T-helper 22 cell (primary cell): Measurements from ENCODE around the gene SLIT3.

ENCODE experiments used
- DNase-seq: peaks from one replicate; pipeline ENCODE4 v3.0.0-alpha.2; 2020; ENCODE audit warnings: low read depth

SLIT3 gene

DNA sequence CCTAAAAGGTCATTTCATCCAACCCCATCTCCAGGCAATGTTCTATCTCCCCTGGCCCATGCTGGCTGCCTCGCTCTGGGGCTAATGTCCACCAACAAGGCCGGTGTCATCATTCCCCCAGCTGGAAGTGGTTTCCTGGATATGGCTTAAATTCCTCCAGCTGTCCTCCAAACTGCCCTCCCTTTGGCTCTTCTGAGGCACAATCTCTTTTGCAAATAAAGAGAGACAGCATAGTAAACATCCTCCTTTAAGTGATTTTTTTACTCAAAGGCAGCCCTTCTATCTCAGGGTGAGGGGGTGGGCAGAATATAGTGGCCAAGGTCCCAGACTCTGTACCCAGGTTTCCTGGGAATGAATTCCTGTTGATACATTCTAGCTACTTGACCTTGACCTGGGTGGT, 604.3 kb downstream of the SLIT3 start:
- no peak for DNase-seq

DNA sequence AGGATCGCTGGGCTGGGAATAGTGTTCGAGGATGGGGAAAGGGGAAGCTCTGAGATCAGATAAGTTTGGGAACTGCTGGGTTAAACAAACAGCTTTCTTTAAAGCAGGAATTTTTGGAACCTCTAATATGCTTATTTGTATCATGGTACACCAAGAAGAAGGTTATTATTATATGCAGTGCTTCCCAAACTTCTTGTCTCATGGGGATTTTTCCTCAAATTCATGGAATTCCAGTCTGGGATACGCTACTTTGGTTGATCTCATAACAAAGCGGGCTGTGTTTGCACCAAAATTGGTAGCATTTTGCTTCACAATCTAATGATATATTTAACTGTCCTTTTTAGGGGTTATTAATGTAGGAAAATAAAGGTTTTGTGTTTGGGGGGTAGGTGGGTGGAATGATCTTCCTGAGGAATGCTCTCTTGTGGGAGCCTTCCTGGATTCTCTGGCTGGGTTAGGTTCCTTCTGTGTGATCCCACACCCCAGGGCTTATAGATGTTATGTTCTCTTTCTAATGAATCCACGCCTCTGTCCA, 605.6 kb downstream of the SLIT3 start:
- no peak for DNase-seq

DNA sequence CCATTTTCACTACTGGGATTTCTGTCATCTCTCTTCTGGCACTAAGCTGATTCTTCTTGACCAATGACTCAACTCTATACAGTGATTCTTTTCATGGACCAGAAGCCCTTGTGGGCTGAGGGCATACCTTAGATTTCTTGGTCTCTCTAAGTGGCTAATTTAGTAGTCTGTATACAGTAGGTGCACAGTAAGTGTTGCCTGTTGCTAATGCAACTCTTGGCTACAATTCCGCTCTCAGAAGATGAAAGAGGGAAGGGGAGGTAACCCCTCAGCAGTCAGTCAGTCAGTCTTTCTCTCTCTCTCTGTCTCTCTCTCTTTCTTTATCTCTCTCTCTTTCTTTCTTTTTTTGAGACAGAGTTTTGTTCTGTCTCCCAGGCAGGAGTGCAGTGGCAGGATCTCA, 606.6 kb downstream of the SLIT3 start:
- DNase-seq, result no peak

DNA sequence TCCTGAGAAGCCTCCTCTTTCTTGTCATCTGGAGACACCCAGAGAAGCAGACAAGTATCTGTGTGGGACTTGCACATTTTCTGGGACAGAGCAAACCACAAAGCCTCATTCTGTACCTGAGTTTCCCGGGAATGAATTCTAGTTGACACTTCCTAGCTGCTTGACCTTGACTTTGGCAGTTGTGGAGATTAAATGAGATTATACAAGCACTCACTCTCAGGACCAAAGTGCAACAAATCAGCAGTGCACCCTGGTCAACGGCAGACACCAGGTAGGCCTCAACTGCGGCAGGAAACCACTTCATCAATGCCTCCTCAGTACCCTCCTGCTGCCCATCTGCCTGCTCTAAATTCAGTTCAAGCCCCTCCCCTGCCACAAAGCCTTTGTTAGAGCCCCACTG, 607.1 kb downstream of the SLIT3 start:
- no peak for DNase-seq

DNA sequence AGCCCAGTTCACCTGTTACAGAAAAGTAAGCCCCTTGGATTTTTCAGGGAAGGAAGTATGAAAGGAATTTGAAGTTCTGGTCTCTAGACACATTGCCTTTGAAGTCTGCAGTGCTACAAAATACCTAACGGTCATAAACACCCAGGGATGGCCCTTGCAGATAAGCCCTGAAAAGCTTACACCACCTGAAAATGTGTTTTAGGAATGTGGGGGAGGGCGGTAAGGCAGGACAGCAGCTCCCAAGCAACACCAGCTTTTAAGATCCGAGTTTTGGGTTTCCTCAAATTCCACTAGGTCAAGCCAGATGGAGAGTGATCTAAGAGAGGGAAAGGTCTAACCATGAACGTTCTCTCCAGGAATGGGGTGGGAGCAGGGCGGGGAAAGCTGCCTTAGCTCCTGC, 607.6 kb downstream of the SLIT3 start:
- DNase-seq, result no peak

DNA sequence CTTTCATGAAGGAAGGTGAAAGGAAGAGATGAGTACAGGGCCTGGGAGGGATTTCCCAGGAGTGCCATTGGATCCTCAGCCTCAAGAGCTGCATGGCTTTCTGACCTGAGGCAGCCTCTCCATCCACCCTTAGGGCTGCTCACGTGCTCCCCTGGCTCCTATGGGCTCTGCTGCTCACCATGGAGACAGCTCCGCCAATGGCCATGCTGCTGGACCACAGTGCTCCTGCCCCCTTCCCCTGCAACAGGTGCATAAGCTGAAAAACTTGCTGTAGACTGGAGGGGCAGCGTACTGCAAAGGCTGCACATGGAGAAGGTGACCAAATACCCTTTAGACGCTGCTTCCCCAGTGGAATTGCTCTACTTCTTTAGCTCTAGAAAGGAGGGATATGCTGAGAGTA, 609.0 kb downstream of the SLIT3 start:
- no peak for DNase-seq

DNA sequence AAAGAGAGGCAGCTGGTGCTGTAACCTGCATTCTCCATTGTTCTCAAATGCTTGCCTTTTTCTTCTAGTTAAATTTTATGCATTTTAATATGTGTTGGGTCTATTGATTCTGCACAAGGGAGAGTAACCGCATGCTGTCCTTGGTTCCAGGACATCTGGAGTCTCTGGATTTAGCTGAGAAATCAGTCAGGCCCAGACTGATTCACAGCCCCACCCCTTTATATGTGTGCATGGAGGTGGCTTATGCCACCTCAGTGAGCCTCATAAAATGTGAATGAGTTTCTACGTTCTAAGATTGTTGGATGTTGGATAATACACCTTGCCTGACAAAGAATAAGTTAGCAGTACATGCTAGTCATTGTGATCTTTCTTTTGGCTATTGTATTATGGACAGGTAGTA, 611.7 kb downstream of the SLIT3 start:
- no peak for DNase-seq

DNA sequence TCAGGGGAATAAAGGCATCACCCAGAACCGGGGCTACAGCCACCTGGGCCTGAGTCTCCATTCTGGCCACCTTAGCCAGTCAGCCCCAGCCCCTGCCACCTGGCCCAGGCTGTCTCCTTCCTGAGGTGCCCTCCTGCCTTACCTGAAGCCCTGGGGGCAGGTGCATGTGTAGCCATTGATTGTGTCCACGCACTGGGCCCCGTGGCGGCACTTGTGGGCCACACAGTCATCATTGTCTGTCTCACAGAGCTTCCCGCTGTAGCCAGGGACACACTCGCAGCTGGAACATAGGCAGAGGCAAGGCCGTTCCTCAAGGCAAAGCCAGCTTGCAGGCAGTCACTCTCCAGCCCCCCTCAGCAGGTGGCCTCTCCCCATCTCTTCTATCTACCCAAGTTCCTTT, 614.1 kb downstream of the SLIT3 start:
- DNase-seq, result no peak

DNA sequence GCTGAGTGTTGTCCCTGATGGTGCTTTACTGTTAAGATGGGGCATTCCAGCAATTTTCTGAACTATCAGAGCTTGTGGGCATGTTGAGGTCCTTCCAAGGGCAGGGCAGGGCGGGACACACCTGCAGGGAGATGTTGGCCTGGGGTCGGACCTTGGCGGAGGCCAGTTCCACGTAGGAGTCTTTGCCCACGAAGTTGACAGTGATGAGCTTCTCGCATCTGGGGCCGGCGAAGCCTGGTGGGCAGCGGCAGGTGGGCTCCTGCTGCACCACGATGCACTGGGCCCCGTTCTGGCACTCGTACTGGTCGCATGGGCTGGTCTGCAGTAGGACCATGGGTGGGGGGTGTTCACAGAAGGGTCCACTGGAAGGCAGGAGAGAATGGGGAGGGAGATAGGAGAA, 615.4 kb downstream of the SLIT3 start:
- DNase-seq, result no peak

DNA sequence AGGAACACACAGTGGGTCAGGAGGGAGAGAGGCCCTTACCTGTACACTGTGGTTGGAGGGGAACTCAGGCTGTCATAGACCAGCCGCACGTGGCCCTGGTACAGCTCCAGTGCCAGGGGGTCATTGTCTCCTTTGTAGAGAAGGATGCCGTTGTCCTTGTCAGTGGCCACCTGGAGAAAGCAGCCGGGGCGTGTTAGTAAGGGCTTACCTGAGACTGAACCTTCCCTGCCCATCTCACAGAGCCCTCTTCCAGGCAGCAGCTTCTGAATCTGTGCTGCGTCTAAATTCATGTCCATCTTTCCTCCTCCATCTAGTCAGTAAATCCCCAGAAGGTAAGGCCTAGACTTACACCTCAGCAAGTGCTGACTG, 617.0 kb downstream of the SLIT3 start:
- DNase-seq, result no peak

DNA sequence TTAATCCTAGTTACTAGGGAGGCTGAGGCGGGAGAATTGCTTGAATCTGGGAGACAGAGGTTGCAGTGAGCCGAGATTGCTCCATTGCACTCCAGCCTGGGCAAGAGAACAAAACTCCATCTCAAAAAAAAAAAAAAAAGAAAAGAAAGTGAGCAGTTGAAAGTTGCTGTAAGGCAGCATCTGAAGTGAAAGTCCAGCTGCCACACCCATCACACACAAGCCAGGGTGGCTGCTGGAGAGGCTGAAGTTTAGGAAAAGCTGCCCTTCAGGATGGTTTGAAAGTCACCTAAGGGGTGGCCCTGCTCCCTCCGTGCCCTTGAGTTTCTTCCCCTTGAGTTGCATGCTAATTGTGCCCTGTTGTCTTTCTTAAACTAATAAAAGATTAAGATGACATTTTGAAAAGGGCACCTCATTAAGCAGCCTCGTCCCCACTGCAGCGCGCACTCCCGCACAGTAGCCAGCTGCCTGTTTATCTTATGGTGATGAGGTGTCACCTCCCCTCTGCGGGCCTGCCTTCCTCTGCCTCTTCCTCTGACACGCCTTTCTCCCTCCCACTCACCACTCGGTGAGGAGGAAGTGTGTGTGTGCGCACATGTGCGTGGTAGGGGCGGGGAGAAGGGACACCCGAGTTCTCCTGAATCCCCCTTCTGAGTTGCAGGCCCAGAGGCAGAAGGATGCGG, 617.6 kb downstream of the SLIT3 start:
- DNase-seq, result no peak

DNA sequence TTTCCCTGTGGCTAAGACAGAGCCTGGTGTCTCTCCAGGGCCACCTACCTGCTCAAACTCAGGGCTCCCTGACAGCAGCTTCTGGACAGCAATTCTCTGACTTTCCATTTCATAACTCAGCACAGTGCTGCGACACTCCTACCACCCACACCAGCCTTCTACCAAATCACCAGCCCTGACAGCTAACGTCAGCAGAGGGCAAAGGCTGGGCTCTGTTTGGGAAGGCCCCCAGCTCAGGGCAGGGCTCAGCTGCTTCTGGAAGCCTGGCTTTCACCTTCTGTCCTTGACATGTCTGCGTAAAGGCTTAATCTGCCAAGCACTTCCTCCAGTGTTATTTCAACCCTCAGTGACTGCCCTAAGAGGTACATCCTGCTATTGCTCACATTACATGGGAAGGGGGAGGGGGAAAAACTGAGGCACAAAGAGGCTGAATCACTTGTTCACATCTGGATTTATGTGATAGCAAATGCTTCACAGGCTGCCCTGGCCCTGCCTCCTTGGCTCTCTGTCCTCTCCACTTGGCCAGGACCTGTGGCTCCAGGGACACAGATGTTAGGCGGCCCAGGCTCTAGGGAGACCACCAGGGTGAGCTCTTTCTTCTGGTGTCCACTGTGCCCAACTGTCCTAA, 619.3 kb downstream of the SLIT3 start:
- no peak for DNase-seq

DNA sequence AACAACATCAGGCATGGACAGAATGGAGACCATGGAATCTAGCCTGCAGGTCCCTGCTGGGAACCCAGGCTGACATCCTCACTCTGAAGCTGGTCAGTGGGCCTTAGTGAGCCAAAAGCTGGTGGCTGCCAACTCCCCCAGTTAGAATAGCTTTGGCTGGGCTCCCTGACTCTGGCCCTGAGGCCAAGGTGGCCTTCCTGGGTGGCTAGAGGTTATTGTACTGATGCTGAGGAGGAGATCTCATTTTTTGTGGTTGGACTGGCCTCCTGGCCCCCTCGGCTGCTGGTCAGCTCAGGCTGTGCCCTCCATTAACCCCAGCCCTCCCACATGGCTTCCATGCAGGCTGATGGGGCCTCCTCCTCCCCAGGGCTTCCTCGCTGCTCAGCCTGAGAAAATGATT, 620.5 kb downstream of the SLIT3 start:
- no peak for DNase-seq

DNA sequence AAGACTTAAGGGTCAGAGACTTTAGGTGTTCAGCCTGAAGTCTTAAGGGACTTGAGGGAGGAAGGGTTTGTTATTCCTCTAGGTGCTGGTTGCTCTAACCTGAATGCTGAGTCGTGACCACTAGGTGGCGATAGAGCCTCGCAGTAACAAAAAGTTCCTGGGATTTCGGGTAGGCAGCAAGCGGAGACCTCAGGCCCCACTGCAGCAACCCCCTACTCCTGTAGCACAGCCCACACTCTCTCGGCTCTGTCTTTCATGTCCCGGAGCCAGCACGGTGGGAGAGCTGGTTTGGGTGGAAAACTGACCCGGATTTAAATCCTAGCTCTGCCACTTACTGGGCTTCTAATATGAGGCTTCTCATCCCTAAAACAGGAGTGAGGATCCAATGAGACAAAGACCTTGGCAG, 621.4 kb downstream of the SLIT3 start:
- no peak for DNase-seq

DNA sequence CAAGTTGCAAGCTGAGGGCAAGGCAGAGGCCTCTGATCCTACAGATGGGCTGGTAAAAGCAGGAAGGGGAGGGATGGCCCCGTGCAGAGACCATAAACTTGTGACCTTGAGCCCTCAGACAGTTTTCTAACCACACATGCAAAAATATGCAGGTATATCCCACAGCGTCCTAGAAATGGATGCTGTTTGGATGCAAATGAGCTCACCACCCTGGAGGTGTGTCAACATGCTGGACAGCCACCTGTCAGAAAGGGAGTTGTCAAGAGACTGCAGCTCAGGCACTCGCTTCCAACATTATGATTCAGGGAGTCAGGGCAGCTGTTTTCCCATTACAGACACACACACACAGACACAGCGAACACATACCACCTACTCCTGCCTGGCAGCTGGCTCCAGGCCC, 624.4 kb downstream of the SLIT3 start:
- no peak for DNase-seq

DNA sequence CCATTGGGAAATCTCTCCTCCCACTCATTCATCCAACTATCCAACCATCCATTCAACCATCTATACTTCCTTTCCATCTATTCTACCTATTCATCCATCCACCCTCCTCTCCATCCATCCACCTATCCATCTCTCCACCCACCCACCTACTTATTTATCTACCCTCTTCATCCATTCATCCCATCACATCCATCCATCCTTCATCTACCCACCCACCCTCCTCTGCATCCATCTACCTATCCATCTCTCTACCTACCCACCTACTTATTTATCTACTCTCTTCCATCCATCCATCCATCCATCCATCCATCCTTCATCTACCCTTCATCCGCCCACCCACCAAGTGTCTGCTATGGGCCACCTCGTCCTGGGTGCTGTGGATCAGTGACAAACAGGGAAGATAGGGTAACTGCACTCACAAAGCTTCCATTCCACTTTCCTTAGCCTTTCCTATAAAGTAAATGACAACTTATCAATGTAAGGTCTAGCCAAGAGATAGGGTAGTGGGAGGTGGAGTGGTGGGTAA, 625.0 kb downstream of the SLIT3 start:
- DNase-seq, result no peak

DNA sequence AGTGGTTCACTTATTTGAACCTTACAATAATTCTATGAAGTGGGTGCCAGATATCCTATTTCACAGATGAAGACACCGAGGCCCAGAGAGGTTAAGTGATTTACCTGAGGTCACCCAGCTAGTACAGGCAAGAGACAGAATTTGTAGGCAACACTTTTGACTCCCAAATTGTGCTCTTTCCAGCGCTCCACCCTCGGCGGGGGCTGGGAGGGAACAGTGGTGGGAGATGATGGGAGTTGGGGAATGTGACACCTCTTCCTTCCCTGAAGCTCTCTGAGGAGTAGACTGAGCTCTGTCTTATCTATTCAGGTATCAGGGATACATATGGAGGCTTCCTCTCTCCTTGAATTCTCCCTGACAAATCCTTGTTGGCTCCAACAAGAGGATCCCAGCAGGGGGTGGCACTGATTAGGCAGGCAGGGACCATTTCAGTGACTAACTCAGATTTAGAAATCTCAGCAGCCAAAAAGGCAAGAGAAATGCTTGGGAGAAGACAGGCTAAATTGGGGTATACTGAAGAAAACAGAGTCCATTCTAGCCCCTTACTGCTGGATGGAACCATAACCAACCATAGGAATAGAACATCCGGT, 626.0 kb downstream of the SLIT3 start:
- DNase-seq, result no peak

DNA sequence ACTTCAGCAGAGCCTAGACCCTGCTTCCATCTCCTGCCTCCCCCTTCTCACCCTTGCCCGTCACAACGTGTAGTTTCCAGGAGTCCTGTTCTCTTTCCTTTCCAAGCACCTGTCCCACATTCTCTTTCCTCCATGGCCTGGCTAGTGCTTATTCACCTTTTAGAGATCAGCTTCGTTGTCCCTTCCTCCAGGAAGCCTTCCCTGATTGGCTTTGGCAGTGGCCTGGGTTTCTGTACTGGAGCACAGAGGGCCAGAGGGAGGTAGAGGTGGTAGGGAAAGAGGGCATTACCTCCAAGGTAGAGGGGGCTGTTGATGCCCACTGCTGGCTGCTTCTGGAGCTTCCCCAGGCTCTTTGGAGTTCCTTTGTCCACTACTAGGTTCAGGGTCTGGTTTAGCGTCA, 628.1 kb downstream of the SLIT3 start:
- DNase-seq, result no peak

DNA sequence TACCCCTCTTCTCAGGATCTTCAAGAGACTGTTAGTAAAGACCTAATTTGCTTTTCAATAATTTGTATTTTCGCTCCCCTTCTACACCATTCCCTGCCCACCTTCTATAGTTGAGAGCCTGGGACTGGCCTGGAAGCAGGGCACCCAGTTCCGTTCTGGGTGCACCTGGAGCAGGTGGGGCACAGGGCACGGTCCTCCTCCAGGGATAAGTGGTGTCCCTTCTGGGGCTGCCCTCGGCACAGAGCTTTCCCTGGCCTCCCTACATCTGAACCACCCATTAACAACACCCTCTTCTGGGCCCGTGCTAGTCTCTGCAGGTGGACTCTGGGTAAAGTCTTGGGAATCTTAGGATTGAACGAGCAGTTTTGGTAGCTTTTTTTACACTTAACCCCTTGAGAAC, 628.9 kb downstream of the SLIT3 start:
- DNase-seq, result no peak

DNA sequence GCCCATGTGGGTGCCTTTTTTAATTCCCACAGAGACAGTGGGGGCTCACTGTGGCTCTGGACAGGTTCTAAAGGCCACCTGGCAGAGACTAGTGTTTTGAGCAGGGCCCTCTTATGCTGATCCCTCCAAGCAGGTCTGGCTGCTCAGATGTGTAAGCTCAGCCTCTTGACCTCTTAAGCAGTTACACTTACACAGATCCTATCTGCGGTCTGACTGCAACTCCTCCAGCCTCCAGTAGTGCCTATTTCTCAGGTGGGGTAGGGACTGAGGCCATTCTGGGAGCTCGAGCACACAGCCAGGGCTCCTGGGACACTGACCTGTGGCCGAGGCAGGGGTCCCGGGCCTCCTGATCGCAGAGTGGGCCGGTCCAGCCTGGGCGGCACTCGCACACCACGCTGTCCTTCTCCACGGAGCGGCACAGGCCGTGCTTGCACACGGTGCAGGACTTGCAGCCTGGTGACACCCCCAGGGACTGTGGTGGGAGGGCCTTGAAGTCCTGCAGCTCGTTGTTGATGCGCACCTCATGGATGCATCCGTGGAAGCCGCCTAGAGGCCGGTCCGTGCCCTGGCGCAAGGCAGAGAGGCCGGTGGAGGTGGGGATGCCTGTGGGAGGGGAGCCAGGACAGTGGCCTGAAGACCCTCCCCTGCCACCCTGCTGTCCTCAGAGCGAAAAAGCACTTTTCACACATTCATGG, 629.9 kb downstream of the SLIT3 start:
- no peak for DNase-seq

DNA sequence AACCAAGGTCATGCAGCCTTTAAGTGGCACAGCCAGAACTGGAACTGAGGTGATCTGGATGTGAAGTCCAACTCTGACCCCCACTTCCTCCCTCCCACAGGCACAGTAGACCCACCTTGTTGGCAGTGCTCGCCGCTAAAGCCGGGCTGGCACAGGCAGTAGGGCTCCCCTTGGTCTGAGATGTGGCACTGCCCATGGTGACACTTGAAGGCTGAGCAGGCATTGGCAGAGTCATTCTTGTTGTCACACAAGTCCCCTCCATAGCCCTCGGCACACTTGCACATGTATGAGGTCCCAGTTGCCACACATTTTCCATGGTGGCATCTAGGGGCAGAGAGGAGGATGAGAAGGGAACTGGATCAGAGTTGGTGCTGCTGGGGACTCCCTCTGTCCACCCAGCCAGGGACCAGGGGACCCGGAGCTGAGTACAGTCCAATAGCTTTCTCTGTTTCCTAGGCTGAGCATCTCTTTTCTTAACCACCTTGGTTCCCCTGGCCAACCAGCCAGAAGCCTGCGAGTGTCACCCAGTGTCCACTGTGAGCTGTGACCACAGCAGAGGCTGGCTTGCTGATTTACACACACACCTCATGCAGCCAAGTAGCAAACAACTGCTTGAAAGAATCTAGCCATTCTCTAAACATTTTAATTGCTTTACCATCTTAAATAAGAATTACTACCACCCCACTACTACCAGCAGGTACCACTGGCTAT, 631.1 kb downstream of the SLIT3 start:
- DNase-seq, result no peak

DNA sequence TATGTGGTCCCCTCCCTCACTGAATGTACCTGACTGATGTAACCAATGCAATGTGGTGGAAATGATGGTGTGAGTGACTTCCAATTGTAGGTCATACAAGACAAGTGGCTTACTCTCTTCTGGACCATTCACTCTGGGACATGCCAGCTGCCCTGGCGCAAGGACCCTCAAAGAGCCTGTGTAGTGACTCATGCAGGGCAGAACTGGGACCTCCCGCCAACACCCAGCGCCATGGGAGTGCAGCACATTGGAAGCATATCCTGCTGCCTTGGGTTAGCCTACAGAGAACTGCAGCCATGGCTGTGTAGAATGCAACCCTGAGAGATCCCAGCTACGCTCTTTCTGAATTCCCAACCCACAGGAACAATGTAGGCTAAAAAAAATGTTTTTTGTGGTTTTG, 631.8 kb downstream of the SLIT3 start:
- DNase-seq, result no peak
